WERI-Rb-1 (cell line): ENCODE results near the gene COL5A1.
A peak's percentile ranks its signal among the peaks of the same experiment; 100 is the strongest.

Source experiments
- DNase-seq: peaks from one replicate; pipeline ENCODE4 v3.0.0-alpha.2; 2020
- H3K27ac ChIP-seq: fragments of 250-450 bp; sonication (Bioruptor Pico); 2 replicates; pipeline ENCODE4 v1.5.1; 2020; ENCODE audit warnings: mild to moderate bottlenecking, moderate library complexity
- H3K27me3 ChIP-seq: fragments of 250-450 bp; sonication (Bioruptor Pico); 2 replicates; pipeline ENCODE4 v1.5.1; 2021; ENCODE audit warnings: mild to moderate bottlenecking, low read depth, moderate library complexity; ENCODE audit not compliant: insufficient read depth, severe bottlenecking
- H3K36me3 ChIP-seq: fragments of 250-450 bp; sonication (Bioruptor Pico); 2 replicates; pipeline ENCODE4 v1.5.1; 2020; ENCODE audit warnings: mild to moderate bottlenecking, moderate library complexity
- H3K4me3 ChIP-seq: 2 replicates; pipeline ENCODE4 v1.5.1; 2011; ENCODE audit warnings: low read depth, mild to moderate bottlenecking, control low read depth, low read length
- H3K9me3 ChIP-seq: fragments of 250-450 bp; sonication (Bioruptor Pico); 2 replicates; pipeline ENCODE4 v1.5.1; 2021; ENCODE audit warnings: mild to moderate bottlenecking, moderate library complexity; ENCODE audit not compliant: severe bottlenecking
- TF ChIP-seq, protein P1 (sequence below): IDR thresholded peaks from 2 replicates; pipeline ENCODE4 v1.5.1; 2011; ENCODE audit warnings: low read depth, mild to moderate bottlenecking, control low read depth, inconsistent platforms, low read length

The COL5A1 gene

DNA sequence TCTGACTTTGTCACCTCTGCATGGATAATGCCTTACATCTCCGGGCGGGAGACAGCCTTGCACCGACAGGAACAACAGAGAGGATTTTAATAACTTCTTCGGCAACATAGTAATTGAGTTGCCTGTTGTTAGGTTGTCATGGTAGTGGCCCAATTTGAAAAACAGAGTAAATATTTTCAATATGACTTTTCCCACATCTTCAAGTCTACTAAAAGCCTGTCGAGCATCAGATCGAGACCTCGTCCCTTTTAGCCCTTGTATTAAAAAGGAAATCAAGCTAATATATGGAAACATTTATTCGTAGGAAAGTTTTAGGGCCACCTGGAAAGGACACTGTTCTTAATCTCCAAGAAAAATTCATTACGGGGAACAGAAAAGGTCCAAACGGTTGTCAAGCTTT is 168.2 kb downstream of the COL5A1 start:
- Histone ChIP-seq H3K27me3 (no peaks in the 10 kb centered on the region), H3K36me3 (peaks cover 8% of the 10 kb centered on the region; the same call in 1 of the 2 replicates), H3K4me3 (no peak overlapping the region), H3K27ac (no peak overlapping the region), H3K9me3 (no peaks in the 10 kb centered on the region)
- TF ChIP-seq, protein P1, sequence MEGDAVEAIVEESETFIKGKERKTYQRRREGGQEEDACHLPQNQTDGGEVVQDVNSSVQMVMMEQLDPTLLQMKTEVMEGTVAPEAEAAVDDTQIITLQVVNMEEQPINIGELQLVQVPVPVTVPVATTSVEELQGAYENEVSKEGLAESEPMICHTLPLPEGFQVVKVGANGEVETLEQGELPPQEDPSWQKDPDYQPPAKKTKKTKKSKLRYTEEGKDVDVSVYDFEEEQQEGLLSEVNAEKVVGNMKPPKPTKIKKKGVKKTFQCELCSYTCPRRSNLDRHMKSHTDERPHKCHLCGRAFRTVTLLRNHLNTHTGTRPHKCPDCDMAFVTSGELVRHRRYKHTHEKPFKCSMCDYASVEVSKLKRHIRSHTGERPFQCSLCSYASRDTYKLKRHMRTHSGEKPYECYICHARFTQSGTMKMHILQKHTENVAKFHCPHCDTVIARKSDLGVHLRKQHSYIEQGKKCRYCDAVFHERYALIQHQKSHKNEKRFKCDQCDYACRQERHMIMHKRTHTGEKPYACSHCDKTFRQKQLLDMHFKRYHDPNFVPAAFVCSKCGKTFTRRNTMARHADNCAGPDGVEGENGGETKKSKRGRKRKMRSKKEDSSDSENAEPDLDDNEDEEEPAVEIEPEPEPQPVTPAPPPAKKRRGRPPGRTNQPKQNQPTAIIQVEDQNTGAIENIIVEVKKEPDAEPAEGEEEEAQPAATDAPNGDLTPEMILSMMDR = no peak
- no peak for DNase-seq

DNA sequence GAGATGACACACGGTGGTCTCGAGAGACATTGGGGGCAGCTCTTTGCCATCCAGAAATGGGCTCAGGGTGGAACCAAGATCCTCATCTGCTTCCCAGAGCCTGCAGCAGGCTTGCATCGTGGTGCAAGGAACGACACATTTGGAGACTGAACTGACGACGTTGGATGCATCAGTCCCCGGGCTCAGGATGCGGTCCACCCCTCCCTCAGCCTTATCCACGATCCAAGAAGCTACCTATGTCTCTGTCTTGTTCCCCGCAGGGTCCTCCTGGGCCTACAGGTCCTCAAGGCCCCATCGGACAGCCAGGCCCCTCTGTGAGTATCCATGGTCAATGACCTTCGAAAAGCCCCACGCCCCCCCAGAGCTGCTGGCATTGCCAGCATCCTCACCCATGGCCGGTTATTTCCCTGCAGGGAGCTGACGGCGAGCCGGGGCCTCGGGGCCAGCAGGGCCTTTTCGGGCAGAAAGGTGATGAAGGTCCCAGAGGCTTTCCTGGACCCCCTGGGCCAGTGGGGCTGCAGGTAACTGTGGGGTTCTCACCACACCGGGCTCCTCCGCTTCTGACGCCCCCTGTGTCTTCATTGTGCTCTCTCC is 169.6 kb downstream of the COL5A1 start:
- DNase-seq = no peak
- Histone ChIP-seq H3K4me3 (no peak overlapping the region), H3K36me3 (peaks cover 20% of the 10 kb centered on the region), H3K9me3 (no peaks in the 10 kb centered on the region), H3K27ac (peak overlapping the region; percentile 89), H3K27me3 (no peaks in the 10 kb centered on the region)
- TF ChIP-seq, protein P1 = no peak

DNA sequence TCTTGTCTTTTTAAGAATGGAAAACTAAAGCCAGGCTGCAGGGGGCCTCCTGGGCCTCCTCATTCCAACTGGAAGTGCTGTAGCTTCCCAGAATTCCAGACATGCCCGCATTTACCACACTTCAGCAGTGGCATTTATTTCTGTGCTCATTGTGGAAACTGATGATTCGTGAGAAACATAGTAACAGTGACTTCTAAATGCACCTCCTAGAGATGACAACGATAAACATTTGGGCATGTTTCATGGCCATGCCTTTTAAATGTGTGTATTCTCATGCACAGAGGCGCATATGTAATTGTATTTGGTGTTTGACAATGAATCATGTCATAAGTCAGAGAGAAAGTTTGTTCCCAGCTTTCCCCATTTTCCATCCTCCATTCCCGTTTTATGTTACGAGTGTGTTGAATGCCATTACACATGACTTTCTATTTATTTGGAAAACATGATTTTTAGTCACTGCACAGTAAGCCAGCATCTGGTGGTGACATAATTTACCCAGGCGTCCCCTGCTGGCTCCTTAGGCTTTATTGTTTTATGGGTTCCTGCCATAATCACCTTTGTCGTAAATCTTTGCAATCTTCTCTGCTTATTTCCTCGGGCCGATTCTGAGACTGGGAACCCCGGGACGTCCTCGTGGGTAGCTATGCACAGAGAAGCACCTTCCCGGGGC is 170.2 kb downstream of the COL5A1 start:
- Histone ChIP-seq H3K27me3 (no peaks in the 10 kb centered on the region), H3K9me3 (no peaks in the 10 kb centered on the region), H3K36me3 (peaks cover 26% of the 10 kb centered on the region), H3K4me3 (peak overlapping the region; percentile 35), H3K27ac (peak overlapping the region; percentile 89)
- TF ChIP-seq, protein P1 = peak; percentile 32; the same call in 1 of the 2 replicates
- peak; percentile 46 for DNase-seq

DNA sequence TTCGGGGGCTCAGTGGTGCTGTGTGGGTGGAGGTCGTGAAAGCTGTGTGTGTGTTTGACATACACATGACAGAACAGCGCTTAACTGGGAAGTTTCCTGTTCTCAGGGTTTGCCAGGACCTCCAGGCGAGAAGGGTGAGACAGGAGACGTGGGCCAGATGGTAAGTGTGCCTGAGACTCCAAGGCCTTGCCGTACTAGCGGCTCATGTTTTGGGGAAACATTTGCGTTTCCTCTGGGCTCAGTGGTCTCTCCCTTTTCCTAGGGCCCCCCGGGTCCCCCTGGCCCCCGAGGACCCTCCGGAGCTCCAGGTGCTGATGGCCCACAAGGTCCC is 170.7 kb downstream of the COL5A1 start:
- peak overlapping the region; percentile 35 for H3K4me3 ChIP-seq
- TF ChIP-seq, protein P1 = no peak
- H3K36me3 ChIP-seq = peaks cover 30% of the 10 kb centered on the region
- H3K27me3 ChIP-seq = no peaks in the 10 kb centered on the region
- peak; percentile 46 for DNase-seq
- H3K27ac ChIP-seq = peak overlapping the region; percentile 89
- no peaks in the 10 kb centered on the region for H3K9me3 ChIP-seq

DNA sequence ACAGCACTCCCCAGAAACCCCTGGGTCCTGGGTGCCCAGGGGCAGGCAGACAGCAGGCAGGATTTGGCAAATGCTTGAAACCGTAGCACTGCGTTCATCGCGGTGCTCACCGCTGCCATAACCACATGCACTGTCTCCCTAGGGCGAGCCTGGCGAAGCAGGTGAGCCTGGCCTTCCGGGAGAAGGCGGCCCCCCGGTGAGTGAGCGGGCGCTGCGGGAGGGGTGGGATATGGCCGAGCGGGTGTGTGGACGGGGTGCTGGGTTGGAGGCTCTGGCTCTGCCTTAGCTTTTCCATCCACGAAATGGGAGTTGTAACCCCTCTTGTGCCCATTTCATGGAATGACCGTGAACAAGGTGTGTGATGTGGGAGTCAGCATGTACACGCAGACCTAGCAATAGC is 172.2 kb downstream of the COL5A1 start:
- Histone ChIP-seq H3K27me3 (no peaks in the 10 kb centered on the region), H3K9me3 (no peaks in the 10 kb centered on the region), H3K27ac (no peak overlapping the region), H3K36me3 (peaks cover 44% of the 10 kb centered on the region), H3K4me3 (no peak overlapping the region)
- no peak for DNase-seq
- TF ChIP-seq, protein P1 = no peak
